ENCODE measurements around the gene MRPL21.

The MRPL21 gene

DNA sequence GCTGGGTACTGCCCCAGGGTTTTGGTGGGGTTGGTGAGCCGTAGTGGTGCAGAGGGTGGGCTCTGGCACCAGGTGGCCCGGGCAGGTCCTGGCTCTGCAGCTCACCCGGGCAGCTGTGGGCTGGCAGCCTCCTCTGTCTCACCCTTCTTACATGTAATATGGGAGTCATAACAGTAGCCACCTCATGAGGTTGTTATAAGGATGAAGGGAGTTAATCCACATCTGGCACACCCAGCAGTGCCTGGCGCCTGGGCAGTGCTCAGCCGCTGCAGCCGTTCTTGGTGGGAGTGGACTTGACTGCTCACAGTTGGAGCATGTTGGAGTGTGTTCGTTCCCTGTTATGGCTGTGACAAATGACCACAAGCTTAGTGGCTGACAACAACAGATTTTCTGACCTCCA, 28.7 kb upstream of the MRPL21 start:
- H3K18ac ChIP-seq (ENCODE audit: low read length), result no peak overlapping the region
- WGBS, 2 donors (ENCODE audit: extremely low coverage in 2 of 2, insufficient read length in 2 of 2, insufficient replicate concordance in 1 of 2), result no CpG with 5 or more reads among the region's 7 CpGs
- H3K27ac ChIP-seq (replicated peaks; ENCODE audit: low read length), result no peak overlapping the region
- H3K23ac ChIP-seq (ENCODE audit: low read depth, low read length, poor library complexity), result no peak overlapping the region
- H2AFZ ChIP-seq (ENCODE audit: low read length), result no peak overlapping the region
- H3K9me3 ChIP-seq (replicated peaks in 1 of 2; ENCODE audit: control insufficient read depth in 2 of 2, insufficient read depth in 1 of 2, low read depth in 1 of 2, low read length in 2 of 2), result no peaks in the 10 kb centered on the region
- H4K91ac ChIP-seq (ENCODE audit: low read depth, low read length, poor library complexity), result no peak overlapping the region
- no peak overlapping the region for H3K4me3 ChIP-seq (ENCODE audit: low read length in 2 of 2)
- no peak overlapping the region for H2AK5ac ChIP-seq (ENCODE audit: low read depth, low read length)
- H2BK5ac ChIP-seq (ENCODE audit: low read length), result no peak overlapping the region
- no peaks in the 10 kb centered on the region for H3K4me1 ChIP-seq (ENCODE audit: control insufficient read depth in 2 of 2, insufficient read depth in 1 of 2, low read depth in 1 of 2, low read length in 2 of 2)
- no peak overlapping the region for H3K4ac ChIP-seq (ENCODE audit: low read length)
- H2BK120ac ChIP-seq (ENCODE audit: low read depth, low read length), result no peak overlapping the region
- no peaks in the 10 kb centered on the region for H3K27me3 ChIP-seq (ENCODE audit: control insufficient read depth in 3 of 3, insufficient read depth in 3 of 3, low read depth in 1 of 3, low read length in 3 of 3)
- no peak overlapping the region for H3K4me2 ChIP-seq (ENCODE audit: insufficient read depth, low read length, poor library complexity, severe bottlenecking)
- H3K9ac ChIP-seq (ENCODE audit: low read depth, low read length, poor library complexity), result no peak overlapping the region
- H2BK15ac ChIP-seq (ENCODE audit: low read length), result no peak overlapping the region
- no peak overlapping the region for H3K14ac ChIP-seq (ENCODE audit: low read length)
- no peak overlapping the region for H2BK12ac ChIP-seq (ENCODE audit: low read length)
- peaks cover 1% of the 10 kb centered on the region for H3K79me1 ChIP-seq (ENCODE audit: low read depth, low read length)
- H3K36me3 ChIP-seq (replicated peaks in 1 of 2; ENCODE audit: control insufficient read depth in 2 of 2, insufficient read depth in 2 of 2, low read length in 2 of 2), result peaks cover 27 to 88% of the 10 kb centered on the region in 2 donors
- no peak overlapping the region for H4K8ac ChIP-seq (ENCODE audit: low read depth, low read length)
- no peak for DNase-seq (ENCODE audit: low spot score)

DNA sequence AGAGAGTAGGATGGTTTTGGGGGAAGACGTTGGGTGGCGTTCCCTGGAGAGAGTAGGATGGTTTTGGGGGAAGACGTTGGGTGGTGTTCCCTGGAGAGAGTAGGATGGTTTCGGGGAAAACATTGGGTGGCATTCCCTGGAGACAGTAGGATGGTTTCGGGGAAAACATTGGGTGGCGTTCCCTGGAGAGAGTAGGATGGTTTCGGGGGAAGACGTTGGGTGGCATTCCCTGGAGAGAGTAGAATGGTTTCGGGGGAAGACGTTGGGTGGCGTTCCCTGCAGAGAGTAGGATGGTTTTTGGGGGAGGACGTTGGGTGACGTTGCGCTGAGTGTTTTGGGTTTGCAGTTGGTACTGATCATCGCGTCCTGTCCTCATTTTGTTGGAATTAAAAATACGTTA, 28.3 kb upstream of the MRPL21 start:
- Histone ChIP-seq H3K14ac (ENCODE audit: low read length) (no peak overlapping the region), H3K36me3 (replicated peaks in 1 of 2; ENCODE audit: control insufficient read depth in 2 of 2, insufficient read depth in 2 of 2, low read length in 2 of 2) (peaks cover 23 to 88% of the 10 kb centered on the region in 2 donors), H3K4ac (ENCODE audit: low read length) (no peak overlapping the region), H3K9ac (ENCODE audit: low read depth, low read length, poor library complexity) (no peak overlapping the region), H3K9me3 (replicated peaks in 1 of 2; ENCODE audit: control insufficient read depth in 2 of 2, insufficient read depth in 1 of 2, low read depth in 1 of 2, low read length in 2 of 2) (no peaks in the 10 kb centered on the region), H3K27me3 (ENCODE audit: control insufficient read depth in 3 of 3, insufficient read depth in 3 of 3, low read depth in 1 of 3, low read length in 3 of 3) (no peaks in the 10 kb centered on the region), H3K23ac (ENCODE audit: low read depth, low read length, poor library complexity) (no peak overlapping the region), H3K79me1 (ENCODE audit: low read depth, low read length) (peaks cover 1% of the 10 kb centered on the region), H2BK120ac (ENCODE audit: low read depth, low read length) (no peak overlapping the region), H4K8ac (ENCODE audit: low read depth, low read length) (no peak overlapping the region), H2AK5ac (ENCODE audit: low read depth, low read length) (no peak overlapping the region), H2AFZ (ENCODE audit: low read length) (no peak overlapping the region), H2BK12ac (ENCODE audit: low read length) (no peak overlapping the region), H3K18ac (ENCODE audit: low read length) (no peak overlapping the region), H3K4me3 (ENCODE audit: low read length in 2 of 2) (no peak overlapping the region), H2BK15ac (ENCODE audit: low read length) (no peak overlapping the region), H4K91ac (ENCODE audit: low read depth, low read length, poor library complexity) (no peak overlapping the region), H3K4me2 (ENCODE audit: insufficient read depth, low read length, poor library complexity, severe bottlenecking) (no peak overlapping the region), H3K27ac (replicated peaks; ENCODE audit: low read length) (no peak overlapping the region), H3K4me1 (ENCODE audit: control insufficient read depth in 2 of 2, insufficient read depth in 1 of 2, low read depth in 1 of 2, low read length in 2 of 2) (no peaks in the 10 kb centered on the region), H2BK5ac (ENCODE audit: low read length) (no peak overlapping the region)
- no CpG with 5 or more reads among the region's 17 CpGs for WGBS, 2 donors (ENCODE audit: extremely low coverage in 2 of 2, insufficient read length in 2 of 2, insufficient replicate concordance in 1 of 2)
- no peak for DNase-seq (ENCODE audit: low spot score)

DNA sequence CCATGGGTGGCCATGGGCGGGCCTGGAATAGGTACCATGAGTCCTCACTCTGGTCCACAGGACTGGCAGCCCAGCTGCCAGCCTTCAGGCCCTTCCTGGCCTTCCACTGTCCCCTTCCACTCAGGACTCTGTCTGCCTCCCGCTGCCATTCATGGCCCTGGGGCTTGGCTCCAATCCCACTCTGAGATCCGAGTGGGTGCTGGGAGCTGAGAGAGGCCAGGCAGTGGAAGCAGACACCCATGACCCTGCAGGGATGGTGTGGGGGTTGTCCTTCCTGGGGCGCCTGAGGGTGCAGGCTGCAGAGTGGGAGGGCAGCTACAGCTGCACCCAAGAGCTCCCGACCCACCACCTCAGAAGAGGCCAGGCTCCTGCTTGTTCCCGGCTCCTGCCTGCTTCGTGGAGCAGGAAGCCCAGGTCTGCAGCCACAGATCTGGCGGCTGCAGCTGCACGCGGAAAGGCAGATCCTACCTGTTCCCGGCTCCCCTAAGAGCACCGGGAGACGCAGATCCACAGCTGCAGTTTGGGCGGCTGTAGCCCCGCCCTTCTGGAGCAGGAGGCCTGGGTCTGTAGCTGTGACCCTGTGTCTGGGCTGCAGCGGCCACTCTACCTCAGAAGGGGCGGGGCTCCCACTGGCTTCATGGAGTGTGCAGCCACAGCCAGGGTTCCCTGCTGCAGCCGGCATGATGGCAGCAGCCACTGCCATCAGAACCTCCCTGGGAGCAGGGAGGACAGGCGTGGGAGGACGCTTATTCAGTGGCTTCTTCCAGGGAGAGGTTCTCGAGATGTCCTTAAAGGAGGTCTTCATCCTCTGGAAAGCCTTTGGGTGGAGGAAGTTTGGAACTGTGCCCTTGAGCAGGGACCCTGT, 27.6 kb upstream of the MRPL21 start:
- Histone ChIP-seq H3K79me1 (ENCODE audit: low read depth, low read length) (peaks cover 1% of the 10 kb centered on the region), H3K4me3 (ENCODE audit: low read length in 2 of 2) (no peak overlapping the region), H2BK120ac (ENCODE audit: low read depth, low read length) (no peak overlapping the region), H3K9ac (ENCODE audit: low read depth, low read length, poor library complexity) (peak overlapping the region; percentile 50), H2BK15ac (ENCODE audit: low read length) (no peak overlapping the region), H3K23ac (ENCODE audit: low read depth, low read length, poor library complexity) (no peak overlapping the region), H3K27ac (replicated peaks; ENCODE audit: low read length) (no peak overlapping the region), H3K14ac (ENCODE audit: low read length) (no peak overlapping the region), H2AFZ (ENCODE audit: low read length) (no peak overlapping the region), H2AK5ac (ENCODE audit: low read depth, low read length) (no peak overlapping the region), H2BK12ac (ENCODE audit: low read length) (no peak overlapping the region), H3K27me3 (ENCODE audit: control insufficient read depth in 3 of 3, insufficient read depth in 3 of 3, low read depth in 1 of 3, low read length in 3 of 3) (no peaks in the 10 kb centered on the region), H3K9me3 (replicated peaks in 1 of 2; ENCODE audit: control insufficient read depth in 2 of 2, insufficient read depth in 1 of 2, low read depth in 1 of 2, low read length in 2 of 2) (peaks cover 0 to 7% of the 10 kb centered on the region in 2 donors), H4K91ac (ENCODE audit: low read depth, low read length, poor library complexity) (no peak overlapping the region), H3K4ac (ENCODE audit: low read length) (no peak overlapping the region), H3K36me3 (replicated peaks in 1 of 2; ENCODE audit: control insufficient read depth in 2 of 2, insufficient read depth in 2 of 2, low read length in 2 of 2) (peaks cover 18 to 88% of the 10 kb centered on the region in 2 donors), H4K8ac (ENCODE audit: low read depth, low read length) (no peak overlapping the region), H3K18ac (ENCODE audit: low read length) (no peak overlapping the region), H3K4me2 (ENCODE audit: insufficient read depth, low read length, poor library complexity, severe bottlenecking) (no peak overlapping the region), H3K4me1 (ENCODE audit: control insufficient read depth in 2 of 2, insufficient read depth in 1 of 2, low read depth in 1 of 2, low read length in 2 of 2) (no peaks in the 10 kb centered on the region), H2BK5ac (ENCODE audit: low read length) (no peak overlapping the region)
- no CpG with 5 or more reads among the region's 21 CpGs for WGBS, 2 donors (ENCODE audit: extremely low coverage in 2 of 2, insufficient read length in 2 of 2, insufficient replicate concordance in 1 of 2)
- no peak for DNase-seq (ENCODE audit: low spot score)

DNA sequence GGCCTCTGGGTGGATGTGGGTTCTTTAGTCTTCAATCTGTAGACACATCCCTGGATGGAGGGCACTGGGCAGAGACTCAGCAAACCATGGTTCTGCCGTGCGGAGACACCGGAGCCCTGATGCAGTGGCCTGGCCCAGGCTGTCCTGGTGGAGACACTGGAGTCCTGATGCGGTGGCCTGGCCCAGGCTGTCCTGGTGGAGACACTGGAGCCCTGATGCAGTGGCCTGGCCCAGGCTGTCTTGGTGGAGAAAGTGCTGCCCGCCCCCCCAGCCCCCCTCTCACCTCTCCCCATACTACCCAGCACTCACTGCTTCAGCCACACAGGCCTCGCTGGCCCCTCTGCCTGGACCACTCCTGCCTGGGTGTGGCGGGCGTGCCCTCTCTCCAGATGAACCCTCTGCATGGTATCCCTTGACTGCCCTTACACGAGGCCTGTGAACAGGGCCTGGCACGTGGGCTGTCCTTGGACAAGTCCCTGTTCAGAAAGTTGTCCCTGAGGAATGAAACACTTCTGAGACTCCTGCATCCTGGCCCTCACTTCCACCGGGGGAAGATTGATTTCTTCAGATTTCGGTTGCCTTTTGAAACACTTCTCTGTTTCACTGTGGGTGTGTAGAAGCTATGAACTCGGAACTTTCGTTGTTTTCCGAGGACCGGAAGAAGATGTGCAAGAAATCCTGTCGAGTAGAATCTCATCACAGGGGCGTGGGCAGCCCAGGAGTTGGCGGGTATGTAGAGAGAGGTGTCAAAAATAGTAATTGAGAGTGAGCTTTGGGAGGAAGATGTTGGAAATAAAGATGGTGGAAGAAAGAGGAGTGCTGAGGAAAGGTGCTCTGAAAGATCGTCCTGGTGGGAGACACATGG, 26.3 kb upstream of the MRPL21 start:
- no CpG with 5 or more reads among the region's 20 CpGs for WGBS, 2 donors (ENCODE audit: extremely low coverage in 2 of 2, insufficient read length in 2 of 2, insufficient replicate concordance in 1 of 2)
- Histone ChIP-seq H3K9ac (ENCODE audit: low read depth, low read length, poor library complexity) (no peak overlapping the region), H2BK120ac (ENCODE audit: low read depth, low read length) (no peak overlapping the region), H2BK12ac (ENCODE audit: low read length) (no peak overlapping the region), H4K8ac (ENCODE audit: low read depth, low read length) (no peak overlapping the region), H3K79me1 (ENCODE audit: low read depth, low read length) (no peaks in the 10 kb centered on the region), H3K4ac (ENCODE audit: low read length) (no peak overlapping the region), H3K27ac (replicated peaks; ENCODE audit: low read length) (no peak overlapping the region), H3K36me3 (replicated peaks in 1 of 2; ENCODE audit: control insufficient read depth in 2 of 2, insufficient read depth in 2 of 2, low read length in 2 of 2) (peaks cover 15 to 86% of the 10 kb centered on the region in 2 donors), H3K18ac (ENCODE audit: low read length) (no peak overlapping the region), H3K23ac (ENCODE audit: low read depth, low read length, poor library complexity) (no peak overlapping the region), H3K4me2 (ENCODE audit: insufficient read depth, low read length, poor library complexity, severe bottlenecking) (no peak overlapping the region), H4K91ac (ENCODE audit: low read depth, low read length, poor library complexity) (no peak overlapping the region), H3K4me3 (ENCODE audit: low read length in 2 of 2) (no peak overlapping the region), H2BK15ac (ENCODE audit: low read length) (no peak overlapping the region), H2AK5ac (ENCODE audit: low read depth, low read length) (no peak overlapping the region), H3K14ac (ENCODE audit: low read length) (no peak overlapping the region), H3K27me3 (ENCODE audit: control insufficient read depth in 3 of 3, insufficient read depth in 3 of 3, low read depth in 1 of 3, low read length in 3 of 3) (no peaks in the 10 kb centered on the region), H2AFZ (ENCODE audit: low read length) (no peak overlapping the region), H3K9me3 (replicated peaks in 1 of 2; ENCODE audit: control insufficient read depth in 2 of 2, insufficient read depth in 1 of 2, low read depth in 1 of 2, low read length in 2 of 2) (peaks cover 4 to 18% of the 10 kb centered on the region in 2 donors), H3K4me1 (ENCODE audit: control insufficient read depth in 2 of 2, insufficient read depth in 1 of 2, low read depth in 1 of 2, low read length in 2 of 2) (no peaks in the 10 kb centered on the region), H2BK5ac (ENCODE audit: low read length) (no peak overlapping the region)
- DNase-seq (ENCODE audit: low spot score), result no peak

Data from neuronal stem cell (in vitro differentiated cells).